Measurements from ENCODE around the gene KCNC1. TPM values are rescaled to one million over a fixed set of nuclear protein-coding genes. Genes with fewer than 3 reads are reported as not detected.

KCNC1 gene
- total and polyA plus RNA-seq, 2 experiments from 2014 or later: 0.11 TPM; not detected in 1

DNA sequence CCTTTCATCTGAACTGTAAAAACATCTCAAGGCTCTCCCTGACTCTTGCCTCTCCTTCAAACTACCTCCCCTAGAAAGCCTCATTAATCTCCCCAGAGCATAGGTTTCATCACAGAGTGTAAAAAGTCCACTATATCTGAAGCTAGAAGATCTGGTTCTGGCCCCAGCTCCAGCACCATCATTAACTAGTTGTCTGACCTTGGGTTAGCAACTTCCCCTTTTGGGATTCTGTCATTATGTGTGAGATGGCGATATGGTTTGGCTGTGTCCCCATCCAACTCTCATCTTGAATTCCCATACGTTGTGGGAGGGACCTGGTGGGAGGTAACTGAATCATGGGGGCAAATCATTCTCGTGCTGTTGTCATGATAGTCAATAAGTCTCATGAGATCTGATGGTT, 97.3 kb downstream of the KCNC1 start (continued):
- no peak for TF ChIP-seq ETS1 (IDR thresholded peaks at IDR 0.05)
- no peak for TF ChIP-seq EZH2 (IDR thresholded peaks at IDR 0.05; ENCODE audit: low read depth, unreplicated experiment)
- TF ChIP-seq NANOG (IDR thresholded peaks at IDR 0.05; ENCODE audit: borderline replicate concordance): no peak
- TF ChIP-seq, protein P1, sequence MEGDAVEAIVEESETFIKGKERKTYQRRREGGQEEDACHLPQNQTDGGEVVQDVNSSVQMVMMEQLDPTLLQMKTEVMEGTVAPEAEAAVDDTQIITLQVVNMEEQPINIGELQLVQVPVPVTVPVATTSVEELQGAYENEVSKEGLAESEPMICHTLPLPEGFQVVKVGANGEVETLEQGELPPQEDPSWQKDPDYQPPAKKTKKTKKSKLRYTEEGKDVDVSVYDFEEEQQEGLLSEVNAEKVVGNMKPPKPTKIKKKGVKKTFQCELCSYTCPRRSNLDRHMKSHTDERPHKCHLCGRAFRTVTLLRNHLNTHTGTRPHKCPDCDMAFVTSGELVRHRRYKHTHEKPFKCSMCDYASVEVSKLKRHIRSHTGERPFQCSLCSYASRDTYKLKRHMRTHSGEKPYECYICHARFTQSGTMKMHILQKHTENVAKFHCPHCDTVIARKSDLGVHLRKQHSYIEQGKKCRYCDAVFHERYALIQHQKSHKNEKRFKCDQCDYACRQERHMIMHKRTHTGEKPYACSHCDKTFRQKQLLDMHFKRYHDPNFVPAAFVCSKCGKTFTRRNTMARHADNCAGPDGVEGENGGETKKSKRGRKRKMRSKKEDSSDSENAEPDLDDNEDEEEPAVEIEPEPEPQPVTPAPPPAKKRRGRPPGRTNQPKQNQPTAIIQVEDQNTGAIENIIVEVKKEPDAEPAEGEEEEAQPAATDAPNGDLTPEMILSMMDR (conservative IDR thresholded peaks at IDR 0.05; ENCODE audit: low read depth in 2 of 2): no peak
- no peak for TF ChIP-seq EZH2phosphoT487 (IDR thresholded peaks at IDR 0.05; ENCODE audit: unreplicated experiment)
- TF ChIP-seq POLR2AphosphoS5 (IDR thresholded peaks at IDR 0.05; ENCODE audit: low read depth): no peak

Other genes starting within 250 kb of the KCNC1 start
- gene USH1C, start 190.4 kb upstream of the KCNC1 start, total RNA-seq (2014; rRNA removed; shearing (Covaris generic)): 1.3 and 5.4 TPM in 2 replicates
- gene USH1C, start 190.4 kb upstream of the KCNC1 start, polyA plus RNA-seq (2016; fragmentation: Nextera tagmentation; extraction: Ambion mirVana): 1.8 and 2.7 TPM in 2 replicates
- 0.52 and 0.78 TPM in 2 replicates for gene OTOG, start 187.5 kb upstream of the KCNC1 start, total RNA-seq (2014; rRNA removed; shearing (Covaris generic))
- 0.40 and 2.4 TPM in 2 replicates for gene OTOG, start 187.5 kb upstream of the KCNC1 start, polyA plus RNA-seq (2016; fragmentation: Nextera tagmentation; extraction: Ambion mirVana)
- not detected in 2 replicates for gene MYOD1, start 15.2 kb upstream of the KCNC1 start, total RNA-seq (2014; rRNA removed; shearing (Covaris generic))
- not detected in 2 replicates for gene MYOD1, start 15.2 kb upstream of the KCNC1 start, polyA plus RNA-seq (2016; fragmentation: Nextera tagmentation; extraction: Ambion mirVana)

Data from GM23338 (cell line).